K562 (cell line): Measurements from ENCODE around the gene BHLHE23. TPM values are rescaled to one million over a fixed set of nuclear protein-coding genes. Genes with fewer than 3 reads are reported as not detected.

Source experiments
- ATAC-seq: fragments of 200-7000 bp; cut with Tn5 transposase; 3 replicates; pipeline ENCODE4 v1.9.1; 2020; ENCODE audit warnings: moderate library complexity
- BruUV-seq: library from RNA; stranded (reverse); fragments of 400-500 nt; replicated peaks from 2 replicates; lab custom pipeline; 2021; lab: Mats Ljungman, UMichigan
- CTCF ChIA-PET: fragments of 300-600 bp; formaldehyde crosslinking; extraction: SDS; loops from one replicate; lab custom pipeline; 2021; ENCODE audit warnings: low intra/inter-chr PET ratio; lab: Yijun Ruan, JAX
- POLR2A ChIA-PET: fragments of 300-600, 350-650 bp; sonication (Branson Sonifier 250); formaldehyde crosslinking; extraction: SDS; loops from one replicate; lab custom pipeline; 2021; ENCODE audit warnings: antibody characterized with exemption, inconsistent platforms; lab: Yijun Ruan, JAX
- DNase-seq, 4 experiments: peaks; one replicate each; pipeline versions ENCODE4 v3.0.0 to v3.0.0-alpha.2; 2011 to 2018; ENCODE audit warnings: low spot score in 3 of 4, mixed read lengths in 3 of 4; ENCODE audit errors: extremely low read depth in 1 of 4
- FAIRE-seq: peaks from 2 replicates; lab custom pipeline; 2011; peaks lifted over from hg19 to GRCh38; lab: Jason Lieb, UNC
- H2AFZ ChIP-seq: 2 replicates; pipeline ENCODE4 v1.6.0; 2011; ENCODE audit warnings: low read depth, low read length, control low read depth, inconsistent platforms
- H3K27ac ChIP-seq: fragments of 200-600 bp; 3 replicates; pipeline ENCODE4 v1.8.0; 2011; ENCODE audit warnings: low read depth, mild to moderate bottlenecking, control low read depth, inconsistent platforms, low read length, moderate library complexity, mixed read lengths; ENCODE audit errors: extremely low read depth
- H3K27me3 ChIP-seq, 2 experiments: fragments of 300-600 bp in 1 of 2; 2 replicates in 1 of 2; 3 replicates in 1 of 2; pipeline versions ENCODE4 v1.6.0 to v1.8.0; 2011; ENCODE audit warnings: inconsistent platforms in 2 of 2, low read length in 2 of 2, mild to moderate bottlenecking in 1 of 2, mixed read lengths in 1 of 2, moderate library complexity in 1 of 2; ENCODE audit not compliant: control insufficient read depth in 2 of 2, insufficient read depth in 2 of 2
- H3K36me3 ChIP-seq: fragments of 300-600 bp; 3 replicates; pipeline ENCODE4 v1.8.0; 2011; ENCODE audit warnings: mild to moderate bottlenecking, low read length, inconsistent platforms; ENCODE audit not compliant: control insufficient read depth, insufficient read depth
- H3K4me1 ChIP-seq, 2 experiments: fragments of 200-600 bp in 1 of 2; replicated peaks in 1 of 2; 2 replicates in 1 of 2; 3 replicates in 1 of 2; pipeline versions ENCODE4 v1.5.1 to v1.8.0; 2011; ENCODE audit warnings: inconsistent platforms in 2 of 2, low read length in 2 of 2, mild to moderate bottlenecking in 1 of 2, mixed read lengths in 1 of 2, moderate library complexity in 1 of 2; ENCODE audit not compliant: control insufficient read depth in 2 of 2, insufficient read depth in 2 of 2
- H3K4me2 ChIP-seq: 2 replicates; pipeline ENCODE4 v1.6.1; 2011; ENCODE audit warnings: low read length, control low read depth, inconsistent platforms, mixed read lengths; ENCODE audit not compliant: insufficient read depth
- H3K4me3 ChIP-seq: fragments of 200-600 bp; sonication (generic), shearing (Covaris generic); 2 replicates; pipeline ENCODE4 v1.5.1; 2016; ENCODE audit warnings: control low read depth, inconsistent platforms
- H3K79me2 ChIP-seq: fragments of 200-600 bp; 3 replicates; pipeline ENCODE4 v1.8.0; 2011; ENCODE audit warnings: low read length, inconsistent platforms; ENCODE audit not compliant: control insufficient read depth, insufficient read depth
- H3K9ac ChIP-seq, 2 experiments: 2 replicates each; pipeline versions ENCODE4 v1.6.0 to v1.6.1; 2011; ENCODE audit warnings: low read depth in 2 of 2, low read length in 2 of 2, control low read depth in 1 of 2, inconsistent platforms in 1 of 2, mild to moderate bottlenecking in 1 of 2, mixed read lengths in 1 of 2; ENCODE audit not compliant: insufficient read depth in 1 of 2
- H3K9me1 ChIP-seq: one replicate; pipeline ENCODE4 v1.6.0; 2011; ENCODE audit warnings: inconsistent platforms, mild to moderate bottlenecking, low read length, moderate library complexity; ENCODE audit not compliant: control insufficient read depth, insufficient read depth
- H3K9me3 ChIP-seq: replicated peaks from 2 replicates; pipeline ENCODE4 v1.5.1; 2011; ENCODE audit warnings: low read depth, low read length, inconsistent platforms; ENCODE audit not compliant: control insufficient read depth, insufficient read depth
- H4K20me1 ChIP-seq: replicated peaks from 2 replicates; pipeline ENCODE4 v1.6.1; 2011; ENCODE audit warnings: low read length, inconsistent platforms, mixed read lengths; ENCODE audit not compliant: control insufficient read depth, insufficient read depth
- CXXC5 ChIP-seq: fragments of 250-450 bp; sonication (Bioruptor Pico); IDR thresholded peaks from 2 replicates; pipeline ENCODE4 v1.8.0; 2022; ENCODE audit warnings: inconsistent platforms, mild to moderate bottlenecking, moderate library complexity
- ETV6 ChIP-seq, 3 experiments: fragments of 150-350 bp in 1 of 3; sonication (generic) in 1 of 3; formaldehyde crosslinking in 1 of 3; IDR thresholded peaks; 2 replicates each; pipeline versions ENCODE4 v1.6.1 to v1.8.0; 2014 to 2022; ENCODE audit warnings: borderline replicate concordance in 2 of 3, low read depth in 2 of 3, antibody characterized with exemption in 1 of 3, low read length in 1 of 3, mild to moderate bottlenecking in 1 of 3, missing genetic modification reagents in 1 of 3
- HNRNPH1 ChIP-seq: fragments of 200-400 bp; formaldehyde crosslinking; optimal IDR thresholded peaks from 2 replicates; pipeline ENCODE3; 2017; ENCODE audit warnings: low read depth, mild to moderate bottlenecking, low read length, moderate library complexity
- MYBL2 ChIP-seq, 2 experiments: fragments of 450-650 bp in 1 of 2; sonication (generic) in 1 of 2; formaldehyde crosslinking in 1 of 2; IDR thresholded peaks; 2 replicates each; pipeline versions ENCODE4 v1.6.1 to v1.8.1; 2017 to 2022; ENCODE audit warnings: borderline replicate concordance in 1 of 2, inconsistent platforms in 1 of 2, low read depth in 1 of 2, mild to moderate bottlenecking in 1 of 2, missing genetic modification reagents in 1 of 2, moderate library complexity in 1 of 2
- SIN3B ChIP-seq: fragments of 450-650 bp; IDR thresholded peaks from 2 replicates; pipeline ENCODE4 v1.6.1; 2017; ENCODE audit warnings: low read depth, mild to moderate bottlenecking, moderate library complexity
- SMARCE1 ChIP-seq: fragments of 450-650 bp; IDR thresholded peaks from 2 replicates; pipeline ENCODE4 v1.7.1; 2016; ENCODE audit warnings: mild to moderate bottlenecking
- TEAD1 ChIP-seq, 2 experiments: fragments of 450-650 bp in 1 of 2; sonication (generic) in 1 of 2; formaldehyde crosslinking; IDR thresholded peaks; 2 replicates each; pipeline versions ENCODE4 v1.4.0 to v1.8.0; 2020 to 2022; ENCODE audit warnings: mild to moderate bottlenecking in 2 of 2, missing genetic modification reagents in 1 of 2
- ZBTB7A ChIP-seq: IDR thresholded peaks from 2 replicates; pipeline ENCODE4 v1.6.1; 2011; ENCODE audit warnings: low read depth, mild to moderate bottlenecking, low read length, moderate library complexity, borderline replicate concordance; ENCODE audit not compliant: control insufficient read depth
- ZNF124 ChIP-seq: sonication (generic); formaldehyde crosslinking; IDR thresholded peaks from 2 replicates; pipeline ENCODE4 v1.8.1; 2022; ENCODE audit warnings: missing genetic modification reagents
- WGBS: fragments of 100-300 bp; shearing (Covaris generic); methylation state at CpG from one replicate; pipeline ENCODE4 v1.1.6; 2016; ENCODE audit warnings: low coverage, mixed read lengths; ENCODE audit not compliant: insufficient coverage; ENCODE audit errors: missing lambda C conversion rate; 5-methylcytosine and 5-hydroxymethylcytosine counted together
- in situ Hi-C: fragments of 300-500 bp; cut with MboI; formaldehyde crosslinking; loops from 4 replicates; pipeline ENCODE4 v1.15.0; 2018; ENCODE audit warnings: inconsistent platforms, mixed read lengths
- intact Hi-C: fragments of 100-400 bp; cut with micrococcal nuclease; formaldehyde crosslinking; loops from 2 replicates; pipeline ENCODE4 v1.14.2; 2022
- polyA plus RNA-seq, 8 experiments: library from polyadenylated mRNA; depleted of rRNA in 4 of 8; stranded (reverse) in 5 of 8; unstranded in 3 of 8; fragments of >200 nt; fragmentation: Nextera tagmentation in 2 of 8; fragmentation: Illumina TruSeq in 1 of 8; extraction: Ambion mirVana in 2 of 8; extraction: Trizol in 1 of 8; gene quantifications; 2 replicates each; pipeline versions ENCODE4 v1.2.1 to v1.2.3, GENCODE V29; 2011 to 2014; ENCODE audit warnings: inconsistent platforms in 1 of 8, missing spikeins in 1 of 8
- total RNA-seq, 7 experiments: library from RNA; depleted of rRNA in 6 of 7; stranded (reverse); fragments of >200 nt in 6 of 7; fragmentation: Illumina TruSeq in 2 of 7; extraction: Trizol in 2 of 7; gene quantifications; 2 replicates each; pipeline versions ENCODE4 v1.2.1 to v1.2.3, GENCODE V29; 2011 to 2021; ENCODE audit warnings: low replicate concordance in 1 of 7
- TF ChIP-seq, protein P1 (sequence below): sonication (generic); formaldehyde crosslinking; IDR thresholded peaks from 2 replicates; pipeline ENCODE4 v1.8.0; 2022; ENCODE audit warnings: mild to moderate bottlenecking, missing genetic modification reagents, borderline replicate concordance

The BHLHE23 gene
- total and polyA plus RNA-seq, 9 of the 15 experiments (the other 6 are each of a cell fraction or from before 2014, with no cell fraction given) = not detected

DNA sequence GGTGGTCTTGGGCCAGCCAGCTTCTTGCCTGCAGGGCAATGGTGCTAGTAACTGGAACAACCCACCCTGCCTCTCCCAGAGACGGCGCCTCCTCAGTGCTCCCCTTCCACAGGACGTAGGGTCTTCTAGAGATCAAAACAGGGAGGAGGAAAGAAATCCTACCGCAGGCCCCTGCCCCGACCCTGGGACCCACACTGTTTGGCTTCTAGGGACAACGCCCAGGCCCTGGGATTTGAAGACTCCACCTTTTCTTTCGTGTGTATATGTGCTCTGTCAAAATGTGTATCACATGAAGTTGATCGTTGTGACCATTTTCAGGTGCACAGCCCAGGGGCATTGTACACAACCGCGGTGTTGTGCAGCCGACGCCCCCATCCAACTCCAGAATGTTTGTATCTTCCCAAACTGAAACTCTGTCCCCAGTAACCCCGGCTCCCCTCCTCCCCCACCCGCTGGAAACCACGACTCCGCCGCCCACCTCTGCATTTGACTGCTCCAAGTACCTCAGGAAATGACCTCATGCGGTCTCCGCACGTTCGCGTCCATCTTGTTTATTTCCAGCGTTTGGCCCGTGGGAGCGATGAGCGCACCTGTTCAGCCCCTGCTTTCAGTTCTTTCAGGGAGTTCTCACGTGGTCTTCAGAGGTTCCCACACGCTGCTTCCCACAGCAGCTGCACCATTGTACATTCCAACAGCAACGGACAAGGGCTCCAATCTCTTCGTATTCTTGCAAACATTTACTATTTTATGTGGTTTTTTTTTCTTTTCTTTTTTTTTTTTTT, 3.4 kb upstream of the BHLHE23 start:
- H2AFZ ChIP-seq = peak overlapping the region; percentile 71
- BruUV-seq = no TSS peak
- no peaks in the 10 kb centered on the region for H3K9me1 ChIP-seq
- peak overlapping the region in 1 of 2 experiments; percentile 20; a peak in 1 of 4 replicates for H3K9ac ChIP-seq
- ChIA-PET CTCF (interaction anchor here (0.6 to 3.4 kb wide), 5 partner anchors 38 to 341 kb away, joined by 3 to 30 read pairs (median 16); no protein-coding TSS in a partner anchor), POLR2A (interaction anchor here (0.6 to 1.2 kb wide), 2 partner anchors 15 to 187 kb away, joined by 3 read pairs; no protein-coding TSS in a partner anchor)
- 7% methylated on average over 26 of the region's 30 CpGs for WGBS
- peak; percentile 55 for ATAC-seq
- H3K27me3 ChIP-seq = peaks cover 37 to 55% of the 10 kb centered on the region in 2 experiments
- H3K27ac ChIP-seq = no peak overlapping the region
- no peaks in the 10 kb centered on the region for H3K36me3 ChIP-seq
- no peaks in the 10 kb centered on the region for H3K79me2 ChIP-seq
- peak overlapping the region; percentile 67 for H3K4me2 ChIP-seq
- 0 out of 2 replicates have a peak, but pooled peaks cover 3% of the 10 kb centered on the region for H3K9me3 ChIP-seq
- no peak overlapping the region for H3K4me3 ChIP-seq
- H3K4me1 ChIP-seq = peaks cover 5 to 42% of the 10 kb centered on the region in 2 experiments; a peak in 3 of 5 replicates
- no peaks in the 10 kb centered on the region; the same call in 1 of the 2 replicates for H4K20me1 ChIP-seq
- intact Hi-C loops = loop anchor here (1.0 to 5.0 kb wide), 3 partner anchors 38 to 188 kb away; no protein-coding TSS in a partner anchor
- DNase-seq = peak; percentile 35 to 45 (median 38)
- in situ Hi-C loops = loop anchor here (10.0 kb wide), 1 partner anchor 185 kb away; no protein-coding TSS in a partner anchor
- no peak for FAIRE-seq
- 0 out of 2 replicates have a peak, but pooled peaks have one; percentile 20 for TF ChIP-seq CXXC5
- no peak for TF ChIP-seq ETV6 (IDR thresholded peaks at IDR 0.05; ENCODE audit: borderline replicate concordance in 1 of 2, low read depth in 2 of 2, low read length in 1 of 2)
- TF ChIP-seq ETV6 (CRISPR knock-in tag; IDR thresholded peaks at IDR 0.05; ENCODE audit: borderline replicate concordance) = no peak
- TF ChIP-seq HNRNPH1 = no peak
- TF ChIP-seq MYBL2 (IDR thresholded peaks at IDR 0.05; ENCODE audit: low read depth) = no peak
- no peak for TF ChIP-seq MYBL2 (CRISPR knock-in tag; IDR thresholded peaks at IDR 0.05; ENCODE audit: borderline replicate concordance)
- no peak for TF ChIP-seq ZNF124 (CRISPR knock-in tag)
- no peak for TF ChIP-seq SMARCE1
- TF ChIP-seq ZBTB7A = no peak
- TF ChIP-seq, protein P1, sequence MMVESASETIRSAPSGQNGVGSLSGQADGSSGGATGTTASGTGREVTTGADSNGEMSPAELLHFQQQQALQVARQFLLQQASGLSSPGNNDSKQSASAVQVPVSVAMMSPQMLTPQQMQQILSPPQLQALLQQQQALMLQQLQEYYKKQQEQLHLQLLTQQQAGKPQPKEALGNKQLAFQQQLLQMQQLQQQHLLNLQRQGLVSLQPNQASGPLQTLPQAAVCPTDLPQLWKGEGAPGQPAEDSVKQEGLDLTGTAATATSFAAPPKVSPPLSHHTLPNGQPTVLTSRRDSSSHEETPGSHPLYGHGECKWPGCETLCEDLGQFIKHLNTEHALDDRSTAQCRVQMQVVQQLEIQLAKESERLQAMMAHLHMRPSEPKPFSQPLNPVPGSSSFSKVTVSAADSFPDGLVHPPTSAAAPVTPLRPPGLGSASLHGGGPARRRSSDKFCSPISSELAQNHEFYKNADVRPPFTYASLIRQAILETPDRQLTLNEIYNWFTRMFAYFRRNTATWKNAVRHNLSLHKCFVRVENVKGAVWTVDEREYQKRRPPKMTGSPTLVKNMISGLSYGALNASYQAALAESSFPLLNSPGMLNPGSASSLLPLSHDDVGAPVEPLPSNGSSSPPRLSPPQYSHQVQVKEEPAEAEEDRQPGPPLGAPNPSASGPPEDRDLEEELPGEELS (CRISPR knock-in tag) = no peak
- TF ChIP-seq TEAD1 (CRISPR knock-in tag; IDR thresholded peaks at IDR 0.05) = no peak
- TF ChIP-seq SIN3B = no peak
